ENCODE measurements around the gene NUCB1. TPM values are rescaled to one million over a fixed set of nuclear protein-coding genes. Genes with fewer than 3 reads are reported as not detected.
"Not testable (repeated sequence)": the region's sequence is repeated elsewhere in the genome, so short reads cannot be mapped to it uniquely, and the experiment has no call there.

NUCB1 gene
- total RNA-seq, 6 donors from 2014 or later: 278 to 463 (median 341) TPM

DNA sequence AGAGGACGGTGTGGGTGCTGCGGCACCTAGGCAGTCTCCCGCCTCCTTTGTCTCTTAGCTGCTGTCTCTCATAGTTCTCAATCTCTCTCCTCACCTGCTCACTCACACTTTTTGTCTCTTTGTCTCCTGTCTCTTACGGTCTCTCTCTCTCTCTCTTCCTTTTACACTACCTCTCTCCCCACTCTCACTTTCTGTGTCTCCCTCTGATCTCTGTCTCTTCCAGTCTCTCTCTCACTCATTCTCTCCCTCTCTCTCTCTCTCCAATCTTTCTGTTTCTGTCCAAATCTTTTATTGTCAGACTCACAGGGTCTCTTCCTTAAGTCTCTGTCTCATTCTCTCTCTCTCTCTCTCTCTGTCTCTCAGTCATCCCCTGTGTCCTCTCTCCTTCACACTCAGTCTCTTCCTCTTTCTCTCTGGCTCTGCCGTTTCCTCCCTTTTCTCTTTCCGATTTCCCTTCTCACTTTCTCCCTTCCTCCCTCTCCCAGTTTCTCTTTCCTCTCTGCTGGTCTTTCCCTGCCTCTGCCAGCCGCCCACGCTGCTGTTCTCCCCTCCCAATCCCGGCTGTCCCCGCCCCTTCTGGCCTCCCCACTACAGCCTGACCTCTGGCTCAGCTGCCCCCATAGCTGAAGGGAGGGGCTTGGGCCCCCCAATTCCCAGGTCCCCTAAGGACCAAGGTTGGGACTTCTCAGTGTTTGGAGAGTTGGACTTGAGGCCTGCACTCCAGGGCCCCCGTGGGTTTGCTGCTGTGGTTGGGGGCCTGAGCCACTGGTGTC is 31.8 kb upstream of the NUCB1 start, which contains the start of gene PLEKHA4:
Gene PLEKHA4, minus strand, starts transcription at position 504 of the 773 bp plus-strand sequence. CDS start 997 bp downstream, outside the sequence.
- peak within 1 kb of the TSS; percentile 51 to 83 (median 75) for H3K27ac ChIP-seq
- peaks cover 0 to 30% (median 19%) of the 10 kb centered on the region in 4 donors for H3K4me1 ChIP-seq
- H3K4me3 ChIP-seq: peak within 1 kb of the TSS in 2 of 4 donors; percentile 33 to 39
- ATAC-seq (ENCODE audit: low FRiP score in 2 of 2) (peak in 1 of 2 donors; percentile 53), DNase-seq (peak in 1 of 2 donors; percentile 83)
- H3K36me3 ChIP-seq: peaks cover 0 to 2% (median under 1%) of the 10 kb centered on the region in 4 donors
- no peaks in the 10 kb centered on the region for H3K27me3 ChIP-seq
- TF ChIP-seq, protein P1, sequence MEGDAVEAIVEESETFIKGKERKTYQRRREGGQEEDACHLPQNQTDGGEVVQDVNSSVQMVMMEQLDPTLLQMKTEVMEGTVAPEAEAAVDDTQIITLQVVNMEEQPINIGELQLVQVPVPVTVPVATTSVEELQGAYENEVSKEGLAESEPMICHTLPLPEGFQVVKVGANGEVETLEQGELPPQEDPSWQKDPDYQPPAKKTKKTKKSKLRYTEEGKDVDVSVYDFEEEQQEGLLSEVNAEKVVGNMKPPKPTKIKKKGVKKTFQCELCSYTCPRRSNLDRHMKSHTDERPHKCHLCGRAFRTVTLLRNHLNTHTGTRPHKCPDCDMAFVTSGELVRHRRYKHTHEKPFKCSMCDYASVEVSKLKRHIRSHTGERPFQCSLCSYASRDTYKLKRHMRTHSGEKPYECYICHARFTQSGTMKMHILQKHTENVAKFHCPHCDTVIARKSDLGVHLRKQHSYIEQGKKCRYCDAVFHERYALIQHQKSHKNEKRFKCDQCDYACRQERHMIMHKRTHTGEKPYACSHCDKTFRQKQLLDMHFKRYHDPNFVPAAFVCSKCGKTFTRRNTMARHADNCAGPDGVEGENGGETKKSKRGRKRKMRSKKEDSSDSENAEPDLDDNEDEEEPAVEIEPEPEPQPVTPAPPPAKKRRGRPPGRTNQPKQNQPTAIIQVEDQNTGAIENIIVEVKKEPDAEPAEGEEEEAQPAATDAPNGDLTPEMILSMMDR (IDR thresholded peaks at IDR 0.05): no peak
- TF ChIP-seq EP300 (IDR thresholded peaks at IDR 0.05) (no peak), POLR2AphosphoS5 (IDR thresholded peaks at IDR 0.05) (peak in 1 of 2 donors; percentile 40), POLR2A (IDR thresholded peaks at IDR 0.05) (no peak)
- no peaks in the 10 kb centered on the region for H3K9me3 ChIP-seq
- WGBS, 2 donors: 33 to 45% methylated on average over 9 to 10 of the region's 11 CpGs

- TF ChIP-seq EP300 (IDR thresholded peaks at IDR 0.05): no peak
- no peak for TF ChIP-seq POLR2AphosphoS5 (IDR thresholded peaks at IDR 0.05)
- TF ChIP-seq POLR2A (IDR thresholded peaks at IDR 0.05): no peak
- TF ChIP-seq, protein P1 (IDR thresholded peaks at IDR 0.05): no peak
- DNase-seq (no peak), ATAC-seq (ENCODE audit: low FRiP score in 2 of 2) (no peak)
- H3K4me1 ChIP-seq: peaks cover 8 to 45% (median 30%) of the 10 kb centered on the region in 4 donors
- H3K27ac ChIP-seq: no peak overlapping the region
- H3K36me3 ChIP-seq: peaks cover 0 to 19% (median 16%) of the 10 kb centered on the region in 4 donors
- no peaks in the 10 kb centered on the region for H3K27me3 ChIP-seq
- H3K9me3 ChIP-seq: no peaks in the 10 kb centered on the region
- H3K4me3 ChIP-seq: no peak overlapping the region
- WGBS, 2 donors: 95 to 98% methylated on average over 9 of the region's 9 CpGs
Observed at GRCh38 chr19:48870048-48870447, 30.1 kb upstream of the NUCB1 start.

DNA sequence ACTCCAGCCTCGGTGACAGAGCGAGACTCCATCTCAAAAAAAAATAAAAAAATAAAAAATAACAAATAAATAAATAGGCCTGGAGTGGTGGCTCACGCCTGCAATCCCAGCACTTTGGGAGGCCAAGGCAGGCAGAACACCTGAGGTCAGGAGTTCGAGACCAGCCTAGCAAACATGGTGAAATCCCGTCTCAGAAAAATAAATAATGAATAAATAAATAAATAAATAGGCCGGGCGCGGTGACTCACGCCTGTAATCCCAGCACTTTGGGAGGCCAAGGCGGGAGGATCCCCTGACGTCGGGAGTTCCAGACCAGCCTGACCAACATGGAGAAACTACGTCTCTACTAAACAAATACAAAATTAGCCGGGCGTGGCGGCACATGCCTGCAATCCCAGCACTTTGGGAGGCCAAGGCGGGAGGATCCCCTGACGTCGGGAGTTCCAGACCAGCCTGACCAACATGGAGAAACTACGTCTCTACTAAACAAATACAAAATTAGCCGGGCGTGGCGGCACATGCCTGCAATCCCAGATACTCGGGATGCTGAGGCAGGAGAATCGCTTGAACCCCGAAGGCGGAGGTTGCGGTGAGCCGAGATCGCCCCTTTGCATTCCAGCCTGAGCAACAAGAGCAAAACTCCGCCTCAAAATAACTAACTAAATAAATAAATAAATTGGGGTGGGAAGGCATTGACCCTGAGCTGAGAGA is 28.5 kb upstream of the NUCB1 start:
- not testable (repeated sequence) for H3K27me3 ChIP-seq; H3K9me3 ChIP-seq; ATAC-seq (ENCODE audit: low FRiP score in 2 of 2); DNase-seq
- Histone ChIP-seq H3K27ac (peak overlapping the region in 3 of 4 donors; percentile 43 to 100 (median 99)), H3K4me3 (peak overlapping the region in 3 of 4 donors; percentile 67 to 77 (median 73)), H3K4me1 (peaks cover 22 to 56% (median 45%) of the 10 kb centered on the region in 4 donors), H3K36me3 (peaks cover 9 to 35% (median 30%) of the 10 kb centered on the region in 4 donors)
- 82 to 88% methylated on average over 31 of the region's 31 CpGs for WGBS, 2 donors

GRCh38 chr19:48872182-48872883 is 27.8 kb upstream of the NUCB1 start, which contains the start of gene PPP1R15A:
Gene PPP1R15A (plus strand): TSS chr19:48872421. CDS start chr19:48873234, 813 bp downstream.
- TF ChIP-seq POLR2AphosphoS5 (IDR thresholded peaks at IDR 0.05): peak; percentile 100
- peak in 2 of 4 donors; percentile 77 to 97 for TF ChIP-seq EP300 (IDR thresholded peaks at IDR 0.05)
- TF ChIP-seq, protein P1 (IDR thresholded peaks at IDR 0.05): peak in 5 of 6 experiments; percentile 17 to 78 (median 53)
- peak; percentile 98 to 100 (median 100) for TF ChIP-seq POLR2A (IDR thresholded peaks at IDR 0.05)
- Histone ChIP-seq H3K27ac (peak within 1 kb of the TSS; percentile 99 to 100 (median 100)), H3K4me3 (peak within 1 kb of the TSS; percentile 67 to 87 (median 75)), H3K9me3 (no peaks in the 10 kb centered on the region), H3K4me1 (peaks cover 29 to 54% (median 46%) of the 10 kb centered on the region in 4 donors), H3K27me3 (no peaks in the 10 kb centered on the region), H3K36me3 (peaks cover 9 to 42% (median 36%) of the 10 kb centered on the region in 4 donors)
- ATAC-seq (ENCODE audit: low FRiP score in 2 of 2) (peak; percentile 86 to 90), DNase-seq (peak; percentile 97 to 98)
- 0% methylated on average over 24 to 51 of the region's 53 CpGs for WGBS, 2 donors
